Esophagus muscularis mucosa (tissue), 4 donors: ENCODE results near the gene CCDC183. TPM values are rescaled to one million over a fixed set of nuclear protein-coding genes. Genes with fewer than 3 reads are reported as not detected.

ENCODE experiments used
- DNase-seq: peaks from one replicate; pipeline ENCODE4 v3.0.0-alpha.2; 2017; ENCODE audit errors: extremely low spot score
- H3K27ac ChIP-seq, 4 donors: fragments of 200-600 bp; sonication (generic); replicated peaks in 1 of 4; 1 replicate in 3 of 4; 2 replicates in 1 of 4; pipeline ENCODE4 v1.5.1; 2016 to 2019; ENCODE audit warnings: mild to moderate bottlenecking in 1 of 4
- H3K27me3 ChIP-seq, 4 donors: fragments of 200-600 bp; sonication (generic); one replicate each; pipeline versions ENCODE4 v1.5.1 to v1.6.0; 2016 to 2019
- H3K36me3 ChIP-seq, 4 donors: fragments of 200-600 bp; sonication (generic); one replicate each; pipeline ENCODE4 v1.5.1; 2016 to 2019
- H3K4me1 ChIP-seq, 4 donors: fragments of 200-600 bp; sonication (generic); one replicate each; pipeline ENCODE4 v1.5.1; 2016 to 2019
- H3K4me3 ChIP-seq, 4 donors: fragments of 200-600 bp; sonication (generic); 1 replicate in 2 of 4; 2 replicates in 2 of 4; pipeline ENCODE4 v1.5.1; 2016 to 2019; ENCODE audit warnings: mild to moderate bottlenecking in 4 of 4, moderate library complexity in 1 of 4
- H3K9me3 ChIP-seq, 4 donors: fragments of 200-600 bp; sonication (generic); 1 replicate in 3 of 4; 2 replicates in 1 of 4; pipeline ENCODE4 v1.5.1; 2016 to 2019
- EP300 ChIP-seq: sonication (generic); formaldehyde crosslinking; IDR thresholded peaks from one replicate; pipeline ENCODE4 v1.6.1; 2017; ENCODE audit warnings: antibody characterized with exemption
- POLR2A ChIP-seq: fragments of 450-650 bp; IDR thresholded peaks from one replicate; pipeline ENCODE4 v1.6.1; 2017; ENCODE audit warnings: antibody characterized with exemption, moderate library complexity, mild to moderate bottlenecking, low read depth
- POLR2AphosphoS5 ChIP-seq, 2 donors: sonication (generic); formaldehyde crosslinking; IDR thresholded peaks; one replicate each; pipeline ENCODE4 v1.6.1; 2017; ENCODE audit warnings: antibody characterized with exemption in 2 of 2
- WGBS: methylation state at CpG from one replicate; pipeline ENCODE4 v1.1.5; 2018; 5-methylcytosine and 5-hydroxymethylcytosine counted together
- intact Hi-C: fragments of 100-400 bp; cut with DNase I; formaldehyde crosslinking; loops from one replicate; pipeline ENCODE4 v1.15.1; 2023
- total RNA-seq, 4 donors: library from RNA; depleted of rRNA; stranded (reverse); fragments of >200 nt; gene quantifications; one replicate each; pipeline versions ENCODE4 v1.1.0 to v1.2.1, GENCODE V29; 2016
- TF ChIP-seq, protein P1 (sequence below), 3 experiments: fragments of 200-600 bp in 2 of 3; fragments of 450-650 bp in 1 of 3; sonication (generic) in 2 of 3; IDR thresholded peaks; one replicate each; pipeline ENCODE4 v1.5.1; 2017 to 2019; ENCODE audit warnings: antibody characterized with exemption in 3 of 3, mild to moderate bottlenecking in 2 of 3, moderate library complexity in 1 of 3

CCDC183 gene
- total RNA-seq, 4 donors from 2014 or later, result 0.33 to 2.5 (median 1.4) TPM

DNA sequence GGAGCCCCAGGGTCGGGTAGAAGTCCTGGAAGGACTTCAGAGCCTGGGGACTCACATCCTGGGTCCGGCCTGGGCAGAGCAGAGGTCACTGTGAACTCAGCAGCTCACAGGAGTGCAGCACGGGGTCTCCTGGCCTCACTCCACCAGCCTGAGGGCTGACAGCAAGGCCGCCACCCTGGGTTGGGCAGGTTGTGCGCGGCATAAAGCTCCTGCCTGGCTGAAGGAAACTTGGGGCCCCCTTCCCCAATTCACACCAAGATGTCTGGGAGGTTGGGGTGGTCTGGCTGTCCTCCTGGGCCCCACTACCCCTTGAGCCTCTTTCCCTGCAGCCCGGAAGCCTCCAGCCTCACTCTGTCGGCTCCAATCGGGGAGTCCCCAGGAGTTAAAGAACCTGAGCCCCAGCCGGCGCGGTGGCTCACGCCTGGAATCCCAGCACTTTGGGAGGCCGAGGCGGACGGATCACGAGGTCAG, 33.9 kb upstream of the CCDC183 start:
- Histone ChIP-seq H3K9me3 (no peaks in the 10 kb centered on the region), H3K4me1 (peaks cover 0 to 22% (median 15%) of the 10 kb centered on the region in 4 donors), H3K27me3 (peaks cover 0 to 76% (median 8%) of the 10 kb centered on the region in 4 donors), H3K36me3 (no peaks in the 10 kb centered on the region), H3K27ac (no peak overlapping the region), H3K4me3 (no peak overlapping the region)
- 76% methylated on average over 10 of the region's 17 CpGs for WGBS
- TF ChIP-seq, protein P1, sequence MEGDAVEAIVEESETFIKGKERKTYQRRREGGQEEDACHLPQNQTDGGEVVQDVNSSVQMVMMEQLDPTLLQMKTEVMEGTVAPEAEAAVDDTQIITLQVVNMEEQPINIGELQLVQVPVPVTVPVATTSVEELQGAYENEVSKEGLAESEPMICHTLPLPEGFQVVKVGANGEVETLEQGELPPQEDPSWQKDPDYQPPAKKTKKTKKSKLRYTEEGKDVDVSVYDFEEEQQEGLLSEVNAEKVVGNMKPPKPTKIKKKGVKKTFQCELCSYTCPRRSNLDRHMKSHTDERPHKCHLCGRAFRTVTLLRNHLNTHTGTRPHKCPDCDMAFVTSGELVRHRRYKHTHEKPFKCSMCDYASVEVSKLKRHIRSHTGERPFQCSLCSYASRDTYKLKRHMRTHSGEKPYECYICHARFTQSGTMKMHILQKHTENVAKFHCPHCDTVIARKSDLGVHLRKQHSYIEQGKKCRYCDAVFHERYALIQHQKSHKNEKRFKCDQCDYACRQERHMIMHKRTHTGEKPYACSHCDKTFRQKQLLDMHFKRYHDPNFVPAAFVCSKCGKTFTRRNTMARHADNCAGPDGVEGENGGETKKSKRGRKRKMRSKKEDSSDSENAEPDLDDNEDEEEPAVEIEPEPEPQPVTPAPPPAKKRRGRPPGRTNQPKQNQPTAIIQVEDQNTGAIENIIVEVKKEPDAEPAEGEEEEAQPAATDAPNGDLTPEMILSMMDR (IDR thresholded peaks at IDR 0.05), result no peak
- TF ChIP-seq POLR2AphosphoS5 (IDR thresholded peaks at IDR 0.05) (no peak), EP300 (no peak), POLR2A (no peak)
- DNase-seq, result no peak
- intact Hi-C loops, result no loop called here

DNA sequence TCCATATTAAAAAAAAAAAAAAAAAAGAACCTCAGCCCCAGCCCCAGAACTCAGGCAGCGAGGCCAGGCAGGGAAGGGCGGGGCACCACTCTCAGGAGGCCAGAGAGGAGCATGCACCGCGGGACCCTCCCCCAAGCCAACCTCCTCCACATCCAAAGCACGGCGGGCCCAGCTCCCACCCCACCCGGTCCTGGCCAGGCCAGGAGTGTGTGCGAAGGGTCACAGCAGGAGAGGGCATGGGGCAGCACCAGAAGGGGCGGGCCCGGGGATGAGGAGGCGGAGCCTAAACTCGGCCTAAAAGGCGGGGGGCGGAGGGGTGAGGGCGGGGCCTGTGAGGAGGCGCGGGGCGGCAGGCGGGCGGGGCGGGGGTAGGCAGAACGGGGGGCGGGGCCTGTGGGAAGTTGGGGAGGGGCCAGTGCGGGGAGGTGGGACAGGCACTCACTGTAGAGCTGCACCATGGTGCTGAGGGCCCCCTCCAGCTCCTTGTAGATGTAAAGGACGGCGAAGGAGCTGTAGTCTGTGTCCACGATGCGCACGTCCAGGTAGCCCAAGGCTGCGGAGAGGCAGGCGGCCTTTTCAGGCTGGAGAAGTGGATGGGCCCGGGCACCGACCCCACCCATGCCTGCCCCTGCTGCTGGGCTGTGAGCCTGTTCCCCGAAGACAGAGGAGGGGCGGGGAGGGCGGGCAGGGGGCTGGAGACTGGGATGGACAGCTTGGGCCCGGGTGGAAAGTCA, 33.1 kb upstream of the CCDC183 start:
- no peak for DNase-seq
- TF ChIP-seq, protein P1 (IDR thresholded peaks at IDR 0.05), result no peak
- TF ChIP-seq POLR2AphosphoS5 (IDR thresholded peaks at IDR 0.05) (no peak), EP300 (no peak), POLR2A (no peak)
- no peak overlapping the region for H3K4me3 ChIP-seq
- no peaks in the 10 kb centered on the region for H3K36me3 ChIP-seq
- H3K4me1 ChIP-seq, result peaks cover 0 to 20% (median 14%) of the 10 kb centered on the region in 4 donors
- H3K27ac ChIP-seq, result no peak overlapping the region
- WGBS, result 20% methylated on average over 17 of the region's 37 CpGs
- peaks cover 0 to 80% (median 8%) of the 10 kb centered on the region in 4 donors for H3K27me3 ChIP-seq
- no peaks in the 10 kb centered on the region for H3K9me3 ChIP-seq
- intact Hi-C loops, result no loop called here

DNA sequence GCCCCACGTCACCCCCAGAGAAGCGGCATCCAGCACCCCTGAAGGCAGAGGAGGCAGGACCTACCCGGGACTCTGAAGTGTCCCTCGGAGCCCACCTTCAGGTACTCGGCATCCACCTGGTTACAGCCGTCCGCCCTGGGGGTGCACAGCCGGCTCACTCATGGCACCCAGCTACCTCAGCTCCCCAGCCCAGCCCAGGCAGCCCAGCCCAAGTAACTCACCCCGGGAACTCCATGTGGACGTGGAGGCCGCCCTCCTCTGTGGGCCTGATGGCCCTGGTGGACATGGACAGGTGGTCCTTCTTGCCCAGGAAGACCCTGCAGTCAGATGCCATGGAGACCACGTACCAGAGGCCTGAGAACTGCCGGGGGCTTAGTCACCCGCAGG, 32.5 kb upstream of the CCDC183 start:
- H3K4me1 ChIP-seq, result peaks cover 0 to 16% (median 13%) of the 10 kb centered on the region in 4 donors
- H3K27ac ChIP-seq, result no peak overlapping the region
- TF ChIP-seq, protein P1 (IDR thresholded peaks at IDR 0.05), result no peak
- TF ChIP-seq POLR2AphosphoS5 (IDR thresholded peaks at IDR 0.05) (no peak), EP300 (no peak), POLR2A (no peak)
- no peak for DNase-seq
- intact Hi-C loops, result no loop called here
- H3K27me3 ChIP-seq, result peaks cover 0 to 77% (median 8%) of the 10 kb centered on the region in 4 donors
- no peaks in the 10 kb centered on the region for H3K36me3 ChIP-seq
- H3K4me3 ChIP-seq, result no peak overlapping the region
- H3K9me3 ChIP-seq, result no peaks in the 10 kb centered on the region
- WGBS, result 83% methylated on average over 6 of the region's 14 CpGs

DNA sequence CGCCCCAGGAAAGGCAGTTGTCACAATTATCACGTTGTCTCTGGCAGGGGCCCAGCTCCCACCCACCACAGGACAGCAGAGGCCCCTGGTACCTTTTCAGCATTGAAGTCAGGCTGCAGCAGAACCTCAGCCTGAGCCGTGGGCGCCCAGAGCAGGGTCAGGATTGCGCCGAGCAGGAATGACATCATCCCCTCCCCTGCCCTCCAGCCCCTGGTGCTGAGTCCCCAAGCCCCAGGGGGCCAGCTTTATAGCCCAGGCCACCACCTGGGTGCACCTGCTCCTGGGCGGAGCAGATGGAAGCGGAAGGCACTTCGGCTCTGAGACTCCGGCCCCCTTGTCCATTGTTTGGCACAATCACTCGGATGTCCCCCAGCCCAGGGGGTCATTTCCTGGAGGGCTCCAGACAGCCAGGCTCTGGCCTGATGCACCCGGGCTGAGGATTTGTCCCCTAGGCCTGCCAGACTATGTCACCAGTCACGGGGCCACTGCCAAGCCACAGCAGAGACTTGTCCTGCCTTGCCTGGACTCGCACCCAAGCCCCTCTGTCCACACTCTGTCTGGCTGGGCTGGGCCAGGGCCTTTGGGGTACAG, 31.7 kb upstream of the CCDC183 start, which contains the start of gene LCN15:
Gene LCN15 (minus strand): TSS at position 218 of the 591 bp plus-strand sequence. CDS start 30 bp downstream, at position 188.
- H3K4me3 ChIP-seq, result no peak within 1 kb of the TSS
- H3K27me3 ChIP-seq, result peaks cover 0 to 71% (median 8%) of the 10 kb centered on the region in 4 donors
- intact Hi-C loops, result no loop called here
- WGBS, result 63% methylated on average over 5 of the region's 14 CpGs
- H3K9me3 ChIP-seq, result no peaks in the 10 kb centered on the region
- no peaks in the 10 kb centered on the region for H3K36me3 ChIP-seq
- TF ChIP-seq EP300 (no peak), POLR2A (no peak), POLR2AphosphoS5 (IDR thresholded peaks at IDR 0.05) (no peak)
- TF ChIP-seq, protein P1 (IDR thresholded peaks at IDR 0.05), result no peak
- H3K27ac ChIP-seq, result no peak within 1 kb of the TSS
- no peak for DNase-seq
- peaks cover 0 to 16% (median 13%) of the 10 kb centered on the region in 4 donors for H3K4me1 ChIP-seq
